ENCODE measurements around the gene PDE4DIP. TPM values are rescaled to one million over a fixed set of nuclear protein-coding genes. Genes with fewer than 3 reads are reported as not detected.

The PDE4DIP gene
- total RNA-seq: 69.1 and 90.2 TPM in 2 replicates

GRCh38 chr1:148844220-148844619 lies at the start of gene PDE4DIP:
Gene PDE4DIP, plus strand, starts transcription at chr1:148844428. Its CDS starts 347 bp downstream, at chr1:148844775.

Other genes with a start within 250 kb of the PDE4DIP start
- gene NBPF14, start 248.4 kb upstream of the PDE4DIP start, total RNA-seq: 44.0 and 72.9 TPM in 2 replicates
- 20.1 and 26.1 TPM in 2 replicates for gene NUDT4B, start 95.7 kb upstream of the PDE4DIP start, total RNA-seq

Data from aortic smooth muscle cell (primary cell).